SHP77 treated with DMSO at 0.1 percent for 48 hours (cell line): ENCODE results near the gene ASCC2.

Experiments used
- DNase-seq: peaks from one replicate; lab custom pipeline; 2025; lab: John Stamatoyannopoulos, UW

Gene ASCC2

GRCh38 chr22:29784451-29785361 lies 53.4 kb downstream of the ASCC2 start:
- no peak for DNase-seq

GRCh38 chr22:29782061-29782845 lies 55.8 kb downstream of the ASCC2 start:
- no peak for DNase-seq

- DNase-seq, result no peak
Observed at GRCh38 chr22:29780748-29781676, 57.1 kb downstream of the ASCC2 start.

- no peak for DNase-seq
Observed at GRCh38 chr22:29780220-29780619, 57.9 kb downstream of the ASCC2 start.

GRCh38 chr22:29773233-29773632 lies 64.8 kb downstream of the ASCC2 start:
- no peak for DNase-seq

- no peak for DNase-seq
Observed at GRCh38 chr22:29772170-29772641, 65.9 kb downstream of the ASCC2 start.

GRCh38 chr22:29769723-29770321 lies 68.3 kb downstream of the ASCC2 start:
- no peak for DNase-seq

- DNase-seq, result no peak
Observed at GRCh38 chr22:29768052-29768693, 69.9 kb downstream of the ASCC2 start.

- peak; percentile 89 for DNase-seq
Observed at GRCh38 chr22:29767171-29768051, 70.7 kb downstream of the ASCC2 start, which contains the start of gene UQCR10. Gene UQCR10, plus strand, starts transcription at chr22:29767369. Its CDS starts 30 bp downstream, at chr22:29767399.

GRCh38 chr22:29766632-29767170 lies 71.4 kb downstream of the ASCC2 start, which contains the start of gene ZMAT5:
Gene ZMAT5, minus strand, starts transcription at chr22:29767007. Its CDS starts 18,463 bp downstream, at chr22:29748544.
- DNase-seq, result peak; percentile 89

GRCh38 chr22:29765905-29766631 lies 72.0 kb downstream of the ASCC2 start:
- no peak for DNase-seq

- DNase-seq, result no peak
Observed at GRCh38 chr22:29762263-29762662, 75.8 kb downstream of the ASCC2 start.

- DNase-seq, result no peak
Observed at GRCh38 chr22:29758959-29759358, 79.1 kb downstream of the ASCC2 start.

GRCh38 chr22:29758068-29758622 lies 79.9 kb downstream of the ASCC2 start:
- DNase-seq, result no peak

GRCh38 chr22:29757096-29757495 lies 81.0 kb downstream of the ASCC2 start:
- DNase-seq, result no peak

GRCh38 chr22:29756341-29756740 lies 81.7 kb downstream of the ASCC2 start:
- DNase-seq, result no peak

GRCh38 chr22:29755889-29756288 lies 82.2 kb downstream of the ASCC2 start:
- DNase-seq, result no peak
